ENCODE data around the gene PDE4DIP.
"Not testable (repeated sequence)": the region's sequence is repeated elsewhere in the genome, so short reads cannot be mapped to it uniquely, and the experiment has no call there.

Gene PDE4DIP

GRCh38 chr1:148960212-148961000 lies 116.2 kb downstream of the PDE4DIP start:
- not testable (repeated sequence) for DNase-seq; H3K9me3 ChIP-seq (ENCODE audit: severe bottlenecking)

GRCh38 chr1:148962127-148962857 lies 118.1 kb downstream of the PDE4DIP start:
- DNase-seq; H3K36me3 ChIP-seq; H3K27me3 ChIP-seq (ENCODE audit: insufficient read depth, low read depth, severe bottlenecking); H3K4me3 ChIP-seq (ENCODE audit: low read depth, low read length); H3K27ac ChIP-seq; H3K9me3 ChIP-seq (ENCODE audit: severe bottlenecking): not testable (repeated sequence)

More at GRCh38 chr1:148960212-148961000, 116.2 kb downstream of the PDE4DIP start:
- H3K27ac ChIP-seq; H3K27me3 ChIP-seq (ENCODE audit: insufficient read depth, low read depth, severe bottlenecking); H3K4me3 ChIP-seq (ENCODE audit: low read depth, low read length); H3K36me3 ChIP-seq: not testable (repeated sequence)

- not testable (repeated sequence) for H3K27me3 ChIP-seq (ENCODE audit: insufficient read depth, low read depth, severe bottlenecking); H3K36me3 ChIP-seq; H3K4me3 ChIP-seq (ENCODE audit: low read depth, low read length)
Measured at GRCh38 chr1:148966084-148966483, 121.9 kb downstream of the PDE4DIP start.

GRCh38 chr1:148967580-148967979 lies 123.4 kb downstream of the PDE4DIP start:
- not testable (repeated sequence) for H3K36me3 ChIP-seq; H3K27ac ChIP-seq; DNase-seq; H3K27me3 ChIP-seq (ENCODE audit: insufficient read depth, low read depth, severe bottlenecking); H3K9me3 ChIP-seq (ENCODE audit: severe bottlenecking); H3K4me3 ChIP-seq (ENCODE audit: low read depth, low read length)

More at GRCh38 chr1:148966084-148966483, 121.9 kb downstream of the PDE4DIP start:
- not testable (repeated sequence) for DNase-seq; H3K27ac ChIP-seq; H3K9me3 ChIP-seq (ENCODE audit: severe bottlenecking)

GRCh38 chr1:148968682-148969081 lies 124.5 kb downstream of the PDE4DIP start:
- not testable (repeated sequence) for H3K27me3 ChIP-seq (ENCODE audit: insufficient read depth, low read depth, severe bottlenecking); DNase-seq; H3K9me3 ChIP-seq (ENCODE audit: severe bottlenecking); H3K36me3 ChIP-seq; H3K4me3 ChIP-seq (ENCODE audit: low read depth, low read length); H3K27ac ChIP-seq

GRCh38 chr1:148969126-148969525 lies 124.9 kb downstream of the PDE4DIP start:
- not testable (repeated sequence) for H3K27me3 ChIP-seq (ENCODE audit: insufficient read depth, low read depth, severe bottlenecking); H3K36me3 ChIP-seq; DNase-seq; H3K27ac ChIP-seq; H3K9me3 ChIP-seq (ENCODE audit: severe bottlenecking); H3K4me3 ChIP-seq (ENCODE audit: low read depth, low read length)

- DNase-seq; H3K27ac ChIP-seq; H3K36me3 ChIP-seq; H3K9me3 ChIP-seq (ENCODE audit: severe bottlenecking); H3K27me3 ChIP-seq (ENCODE audit: insufficient read depth, low read depth, severe bottlenecking); H3K4me3 ChIP-seq (ENCODE audit: low read depth, low read length): not testable (repeated sequence)
Measured at GRCh38 chr1:148975453-148975852, 131.2 kb downstream of the PDE4DIP start.

GRCh38 chr1:148975866-148976537 lies 131.8 kb downstream of the PDE4DIP start:
- not testable (repeated sequence) for H3K4me3 ChIP-seq (ENCODE audit: low read depth, low read length); H3K27ac ChIP-seq; H3K9me3 ChIP-seq (ENCODE audit: severe bottlenecking); H3K36me3 ChIP-seq; H3K27me3 ChIP-seq (ENCODE audit: insufficient read depth, low read depth, severe bottlenecking); DNase-seq

- H3K27me3 ChIP-seq (ENCODE audit: insufficient read depth, low read depth, severe bottlenecking); DNase-seq; H3K27ac ChIP-seq; H3K9me3 ChIP-seq (ENCODE audit: severe bottlenecking); H3K36me3 ChIP-seq; H3K4me3 ChIP-seq (ENCODE audit: low read depth, low read length): not testable (repeated sequence)
Measured at GRCh38 chr1:148977785-148978184, 133.6 kb downstream of the PDE4DIP start.

- not testable (repeated sequence) for H3K4me3 ChIP-seq (ENCODE audit: low read depth, low read length); H3K36me3 ChIP-seq
Measured at GRCh38 chr1:148989378-148989777, 145.2 kb downstream of the PDE4DIP start.

GRCh38 chr1:148990233-148990788 lies 146.1 kb downstream of the PDE4DIP start:
- not testable (repeated sequence) for DNase-seq; H3K4me3 ChIP-seq (ENCODE audit: low read depth, low read length); H3K27me3 ChIP-seq (ENCODE audit: insufficient read depth, low read depth, severe bottlenecking); H3K27ac ChIP-seq; H3K36me3 ChIP-seq; H3K9me3 ChIP-seq (ENCODE audit: severe bottlenecking)

More at GRCh38 chr1:148989378-148989777, 145.2 kb downstream of the PDE4DIP start:
- not testable (repeated sequence) for H3K27ac ChIP-seq; DNase-seq; H3K27me3 ChIP-seq (ENCODE audit: insufficient read depth, low read depth, severe bottlenecking); H3K9me3 ChIP-seq (ENCODE audit: severe bottlenecking)

GRCh38 chr1:148991818-148992217 lies 147.6 kb downstream of the PDE4DIP start:
- H3K4me3 ChIP-seq (ENCODE audit: low read depth, low read length); H3K27ac ChIP-seq; H3K27me3 ChIP-seq (ENCODE audit: insufficient read depth, low read depth, severe bottlenecking); H3K9me3 ChIP-seq (ENCODE audit: severe bottlenecking); H3K36me3 ChIP-seq; DNase-seq: not testable (repeated sequence)

GRCh38 chr1:148992364-148992763 lies 148.1 kb downstream of the PDE4DIP start:
- not testable (repeated sequence) for H3K4me3 ChIP-seq (ENCODE audit: low read depth, low read length); H3K27ac ChIP-seq; H3K36me3 ChIP-seq; DNase-seq; H3K9me3 ChIP-seq (ENCODE audit: severe bottlenecking); H3K27me3 ChIP-seq (ENCODE audit: insufficient read depth, low read depth, severe bottlenecking)
